Keratinocyte (primary cell): ENCODE measurements around the gene TEN1. TPM values are rescaled to one million over a fixed set of nuclear protein-coding genes. Genes with fewer than 3 reads are reported as not detected.
"Not testable (repeated sequence)": the region's sequence is repeated elsewhere in the genome, so short reads cannot be mapped to it uniquely, and the experiment has no call there.

Experiments used
- DNase-seq: peaks from one replicate; pipeline ENCODE4 v3.0.0-alpha.2; 2011; ENCODE audit warnings: low read depth, missing footprints, low spot score
- FAIRE-seq: peaks from 2 replicates; lab custom pipeline; 2011; peaks lifted over from hg19 to GRCh38; lab: Jason Lieb, UNC
- H2AFZ ChIP-seq: 2 replicates; pipeline ENCODE4 v1.6.0; 2012; ENCODE audit warnings: low read length, control low read depth, inconsistent platforms; ENCODE audit not compliant: control insufficient read depth
- H3K27ac ChIP-seq: 2 replicates; pipeline ENCODE4 v1.5.1; 2011; ENCODE audit warnings: low read length; ENCODE audit not compliant: control insufficient read depth, insufficient read depth
- H3K27me3 ChIP-seq: 3 replicates; pipeline ENCODE4 v1.6.0; 2011; ENCODE audit warnings: low read length; ENCODE audit not compliant: control insufficient read depth, insufficient read depth; ENCODE audit errors: extremely low read depth
- H3K36me3 ChIP-seq, 2 experiments: 2 replicates in 1 of 2; 3 replicates in 1 of 2; pipeline ENCODE4 v1.5.1; 2011; ENCODE audit warnings: low read length in 2 of 2, mild to moderate bottlenecking in 1 of 2; ENCODE audit not compliant: control insufficient read depth in 2 of 2, insufficient read depth in 2 of 2; ENCODE audit errors: extremely low read depth in 1 of 2
- H3K4me1 ChIP-seq: 3 replicates; pipeline ENCODE4 v1.5.1; 2011; ENCODE audit warnings: low read length; ENCODE audit not compliant: control insufficient read depth, insufficient read depth; ENCODE audit errors: extremely low read depth
- H3K4me2 ChIP-seq: 3 replicates; pipeline ENCODE4 v1.6.0; 2011; ENCODE audit warnings: low read depth, low read length; ENCODE audit not compliant: control insufficient read depth, insufficient read depth; ENCODE audit errors: extremely low read depth
- H3K4me3 ChIP-seq, 3 experiments: fragments of 200-600 bp in 1 of 3; sonication (generic) in 1 of 3; 2 replicates in 2 of 3; 3 replicates in 1 of 3; pipeline ENCODE4 v1.5.1; 2011 to 2016; ENCODE audit warnings: low read length in 3 of 3, mild to moderate bottlenecking in 3 of 3, control low read depth in 2 of 3, inconsistent platforms in 1 of 3, low read depth in 1 of 3, mixed read lengths in 1 of 3, mixed run types in 1 of 3, moderate library complexity in 1 of 3; ENCODE audit not compliant: control insufficient read depth in 2 of 3, insufficient read depth in 2 of 3; ENCODE audit errors: extremely low read depth in 1 of 3
- H3K79me2 ChIP-seq: 2 replicates; pipeline ENCODE4 v1.6.0; 2012; ENCODE audit warnings: low read length; ENCODE audit not compliant: control insufficient read depth, insufficient read depth
- H3K9ac ChIP-seq: 3 replicates; pipeline ENCODE4 v1.6.0; 2011; ENCODE audit warnings: low read length; ENCODE audit not compliant: control insufficient read depth, insufficient read depth; ENCODE audit errors: extremely low read depth
- H3K9me1 ChIP-seq: 3 replicates; pipeline ENCODE4 v1.6.0; 2011; ENCODE audit warnings: low read length; ENCODE audit not compliant: control insufficient read depth, insufficient read depth; ENCODE audit errors: extremely low read depth
- H3K9me3 ChIP-seq: 2 replicates; pipeline ENCODE4 v1.5.1; 2012; ENCODE audit warnings: low read depth, low read length; ENCODE audit not compliant: control insufficient read depth
- H4K20me1 ChIP-seq: 3 replicates; pipeline ENCODE4 v1.6.0; 2011; ENCODE audit warnings: low read length; ENCODE audit not compliant: control insufficient read depth, insufficient read depth; ENCODE audit errors: extremely low read depth
- EZH2 ChIP-seq: IDR thresholded peaks from one replicate; pipeline ENCODE4 v1.6.1; 2012; ENCODE audit warnings: inconsistent platforms, mild to moderate bottlenecking, low read length, moderate library complexity
- dilution Hi-C: fragments of 300-500 bp; cut with MboI; formaldehyde crosslinking; loops from one replicate; pipeline ENCODE4 v1.7.0; 2020; ENCODE audit warnings: low sequenced_read_pairs; ENCODE audit not compliant: extremely low pct_ligation_motif_present
- polyA plus RNA-seq, 5 experiments: library from polyadenylated mRNA; depleted of rRNA in 3 of 5; stranded (reverse) in 3 of 5; stranded (forward) in 1 of 5; unstranded in 1 of 5; fragments of >200 nt; gene quantifications; 1 replicate in 1 of 5; 2 replicates in 3 of 5; 3 replicates in 1 of 5; pipeline versions ENCODE4 v1.2.1 to v1.2.3, GENCODE V29; 2011 to 2012; ENCODE audit warnings: missing spikeins in 2 of 5, low read depth in 1 of 5, low replicate concordance in 1 of 5
- TF ChIP-seq, protein P1 (sequence below), 3 experiments: IDR thresholded peaks in 1 of 3; conservative IDR thresholded peaks in 1 of 3; optimal IDR thresholded peaks in 1 of 3; 2 replicates in 2 of 3; 3 replicates in 1 of 3; pipeline versions ENCODE3 to v1.5.1; 2011; ENCODE audit warnings: low read length in 3 of 3, mild to moderate bottlenecking in 3 of 3, moderate library complexity in 2 of 3, control low read depth in 1 of 3, inconsistent platforms in 1 of 3; ENCODE audit not compliant: insufficient read depth in 2 of 3; ENCODE audit errors: extremely low read depth in 1 of 3

TEN1 gene
- polyA plus RNA-seq, 1 donor (not counting 4 experiments of a cell fraction or from before 2014, with no cell fraction given) = 11.7 TPM

GRCh38 chr17:75970011-75970523 lies 9.0 kb upstream of the TEN1 start:
- no peak for DNase-seq
- Histone ChIP-seq H3K36me3 (peaks cover 5 to 11% of the 10 kb centered on the region in 2 experiments), H3K9me3 (no peaks in the 10 kb centered on the region), H3K4me2 (no peak overlapping the region), H3K27me3 (no peaks in the 10 kb centered on the region), H3K79me2 (no peaks in the 10 kb centered on the region), H3K9me1 (no peaks in the 10 kb centered on the region), H3K9ac (no peak overlapping the region), H3K4me1 (no peaks in the 10 kb centered on the region), H3K4me3 (no peak overlapping the region), H2AFZ (no peak overlapping the region), H3K27ac (no peak overlapping the region), H4K20me1 (no peaks in the 10 kb centered on the region)
- dilution Hi-C loops = no loop called here
- TF ChIP-seq, protein P1, sequence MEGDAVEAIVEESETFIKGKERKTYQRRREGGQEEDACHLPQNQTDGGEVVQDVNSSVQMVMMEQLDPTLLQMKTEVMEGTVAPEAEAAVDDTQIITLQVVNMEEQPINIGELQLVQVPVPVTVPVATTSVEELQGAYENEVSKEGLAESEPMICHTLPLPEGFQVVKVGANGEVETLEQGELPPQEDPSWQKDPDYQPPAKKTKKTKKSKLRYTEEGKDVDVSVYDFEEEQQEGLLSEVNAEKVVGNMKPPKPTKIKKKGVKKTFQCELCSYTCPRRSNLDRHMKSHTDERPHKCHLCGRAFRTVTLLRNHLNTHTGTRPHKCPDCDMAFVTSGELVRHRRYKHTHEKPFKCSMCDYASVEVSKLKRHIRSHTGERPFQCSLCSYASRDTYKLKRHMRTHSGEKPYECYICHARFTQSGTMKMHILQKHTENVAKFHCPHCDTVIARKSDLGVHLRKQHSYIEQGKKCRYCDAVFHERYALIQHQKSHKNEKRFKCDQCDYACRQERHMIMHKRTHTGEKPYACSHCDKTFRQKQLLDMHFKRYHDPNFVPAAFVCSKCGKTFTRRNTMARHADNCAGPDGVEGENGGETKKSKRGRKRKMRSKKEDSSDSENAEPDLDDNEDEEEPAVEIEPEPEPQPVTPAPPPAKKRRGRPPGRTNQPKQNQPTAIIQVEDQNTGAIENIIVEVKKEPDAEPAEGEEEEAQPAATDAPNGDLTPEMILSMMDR (optimal IDR thresholded peaks at IDR 0.05 in 1 of 3, IDR thresholded peaks at IDR 0.05 in 1 of 3, conservative IDR thresholded peaks at IDR 0.05 in 1 of 3; ENCODE audit: extremely low read depth in 1 of 3, insufficient read depth in 2 of 3, low read length in 3 of 3) = no peak
- no peak for TF ChIP-seq EZH2
- no peak for FAIRE-seq

DNA sequence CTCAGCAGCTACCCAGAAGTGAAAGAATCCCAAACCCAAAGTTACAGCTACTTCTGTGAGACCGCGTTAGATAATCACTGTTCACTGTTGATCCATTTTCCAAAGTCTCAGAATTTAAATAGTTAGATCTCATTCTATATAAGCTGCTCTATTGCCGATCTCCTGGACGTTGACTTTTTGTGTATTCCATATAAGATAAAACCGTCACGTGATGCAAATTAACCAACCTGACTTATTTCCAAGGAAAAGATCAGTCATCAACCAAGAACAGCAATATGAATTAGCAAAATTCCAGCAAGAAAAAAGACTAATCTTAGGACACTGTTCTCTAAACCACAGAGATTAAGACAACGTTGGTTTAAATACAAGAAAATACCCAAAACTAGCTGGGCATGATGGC lies 8.4 kb upstream of the TEN1 start:
- no peak for TF ChIP-seq EZH2
- TF ChIP-seq, protein P1 (optimal IDR thresholded peaks at IDR 0.05 in 1 of 3, IDR thresholded peaks at IDR 0.05 in 1 of 3, conservative IDR thresholded peaks at IDR 0.05 in 1 of 3; ENCODE audit: extremely low read depth in 1 of 3, insufficient read depth in 2 of 3, low read length in 3 of 3) = no peak
- Histone ChIP-seq H3K9me1 (no peaks in the 10 kb centered on the region), H3K4me3 (no peak overlapping the region), H3K27ac (no peak overlapping the region), H3K4me2 (no peak overlapping the region), H3K79me2 (no peaks in the 10 kb centered on the region), H3K9me3 (no peaks in the 10 kb centered on the region), H3K4me1 (no peaks in the 10 kb centered on the region), H2AFZ (no peak overlapping the region), H3K36me3 (peaks cover 5 to 11% of the 10 kb centered on the region in 2 experiments), H4K20me1 (no peaks in the 10 kb centered on the region), H3K27me3 (no peaks in the 10 kb centered on the region), H3K9ac (no peak overlapping the region)
- dilution Hi-C loops = no loop called here
- no peak for DNase-seq
- FAIRE-seq = no peak

- H3K4me3 ChIP-seq, H3K9me3 ChIP-seq, FAIRE-seq, H2AFZ ChIP-seq, H3K27me3 ChIP-seq, H3K79me2 ChIP-seq, H3K9me1 ChIP-seq, DNase-seq, H3K9ac ChIP-seq, H3K4me2 ChIP-seq, dilution Hi-C loops, H3K36me3 ChIP-seq, H3K27ac ChIP-seq, H4K20me1 ChIP-seq: not testable (repeated sequence)
- H3K4me1 ChIP-seq = peaks cover 10% of the 10 kb centered on the region
Measured at GRCh38 chr17:75975187-75975586, 3.9 kb upstream of the TEN1 start.
